ENCODE measurements around the gene LRRC47.

The LRRC47 gene

DNA sequence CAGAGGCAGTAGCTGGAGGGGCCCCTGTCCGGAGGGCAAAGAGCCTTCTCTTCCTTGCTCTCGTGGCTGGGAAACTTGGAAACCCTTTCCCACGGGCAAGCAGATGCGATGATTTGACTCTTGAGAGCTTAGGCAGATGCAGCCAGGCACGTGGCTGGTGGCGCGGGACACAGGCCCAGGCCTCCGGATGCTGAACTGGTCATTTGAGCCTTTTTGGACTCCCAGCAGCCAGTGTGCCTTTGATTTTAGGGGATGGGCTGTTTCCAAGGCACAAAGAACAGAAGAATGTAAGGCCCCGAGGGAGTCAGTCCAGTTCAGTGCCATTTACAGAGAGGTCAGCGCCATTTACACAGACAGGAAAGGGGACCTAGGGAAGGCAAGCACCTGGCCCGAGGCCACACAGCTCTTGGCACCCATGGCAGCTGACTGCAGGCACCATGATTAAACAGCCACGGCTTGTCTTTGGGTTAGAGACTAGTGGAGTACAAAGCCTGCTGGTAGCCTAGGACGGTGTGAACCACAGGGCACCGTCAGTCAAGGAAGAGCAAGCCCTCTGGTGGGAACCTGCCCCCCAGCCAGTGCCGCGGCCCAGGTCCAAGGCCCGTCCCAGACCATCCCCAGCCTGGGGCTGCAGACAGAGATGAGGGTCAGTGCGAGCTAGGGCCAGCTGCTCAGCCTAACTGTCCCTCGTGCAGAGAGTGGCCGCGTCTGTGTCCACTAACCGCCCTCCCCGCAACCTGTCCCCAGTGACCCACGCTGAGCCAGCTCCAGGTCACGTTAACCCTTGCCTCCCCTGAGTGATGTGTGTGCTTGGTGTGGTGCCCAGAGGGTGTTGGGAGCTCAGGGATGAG lies 64.5 kb downstream of the LRRC47 start:
- DNase-seq: no peak

DNA sequence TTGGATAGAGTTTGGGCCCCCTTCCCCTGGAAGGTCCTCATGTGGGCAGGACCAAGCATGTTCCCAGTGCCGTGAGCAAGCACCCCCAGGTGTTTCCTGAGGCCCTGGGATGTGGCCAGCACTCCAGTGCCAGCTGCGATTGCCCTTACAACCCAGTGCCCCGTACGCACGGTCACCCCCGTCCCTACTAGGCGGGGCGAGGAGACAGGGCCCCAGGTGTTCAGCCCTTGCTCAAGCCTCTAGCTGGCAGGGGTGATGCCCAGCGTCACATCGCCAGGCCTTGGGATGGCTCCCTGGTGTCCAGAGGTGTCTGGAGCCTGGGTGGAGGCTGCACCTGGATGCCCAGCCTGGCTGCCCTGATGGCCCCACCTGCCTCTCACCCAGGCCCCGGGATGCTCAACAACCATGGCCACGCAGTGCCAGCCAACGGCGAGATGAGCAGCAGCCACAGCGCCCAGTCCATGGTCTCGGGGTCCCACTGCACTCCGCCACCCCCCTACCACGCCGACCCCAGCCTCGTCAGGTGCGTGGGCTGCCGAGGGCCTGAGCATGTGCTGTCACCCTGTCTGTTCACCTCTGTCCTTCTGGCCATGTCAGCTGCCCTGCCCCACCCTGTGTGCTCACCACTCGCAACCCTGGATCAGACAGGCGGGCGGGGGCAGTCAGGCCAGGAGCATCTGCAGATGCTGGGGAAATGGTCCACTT lies 65.6 kb downstream of the LRRC47 start:
- no peak for DNase-seq

DNA sequence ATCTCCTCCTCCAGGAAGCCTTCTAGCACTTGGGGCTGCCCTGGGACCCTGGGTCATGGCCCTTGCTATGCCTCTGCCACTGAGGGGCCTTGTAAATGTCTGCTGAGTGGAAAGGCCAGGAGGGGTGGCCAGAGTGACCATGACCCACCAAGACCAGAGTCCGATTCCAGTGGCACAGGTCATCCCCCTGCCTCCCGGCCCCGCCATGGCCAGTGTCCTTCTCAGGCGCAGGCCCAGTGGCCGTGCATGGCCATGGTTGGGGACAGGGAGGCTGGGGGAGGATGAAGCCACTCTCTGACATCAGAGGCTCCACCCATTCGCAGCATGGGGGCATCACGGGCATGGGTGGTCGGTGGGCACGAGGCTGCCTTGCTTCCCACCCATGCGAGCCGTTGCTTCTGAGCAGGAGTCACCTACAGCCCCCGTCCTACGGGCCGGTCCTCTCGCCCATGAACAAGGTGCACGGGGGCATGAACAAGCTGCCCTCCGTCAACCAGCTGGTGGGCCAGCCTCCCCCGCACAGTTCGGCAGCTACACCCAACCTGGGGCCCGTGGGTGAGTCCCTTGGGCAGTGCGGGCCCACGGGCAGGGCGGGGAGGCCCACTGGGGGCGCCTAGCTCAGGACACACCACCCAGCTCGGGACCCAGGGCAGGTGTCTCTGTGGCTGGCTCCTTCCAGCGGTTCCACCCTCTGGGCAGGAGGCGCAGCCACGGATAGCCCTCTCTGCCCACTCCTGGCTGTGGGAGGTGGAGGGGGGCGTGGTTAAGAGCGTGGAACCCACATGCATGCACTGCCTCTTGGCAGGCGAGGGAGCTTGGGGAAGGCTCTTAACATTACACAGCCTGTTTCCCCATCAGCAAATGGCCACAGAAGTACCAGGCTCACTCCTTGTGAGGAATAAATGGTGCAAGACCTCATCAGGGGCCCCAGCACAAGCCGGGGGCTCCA lies 66.4 kb downstream of the LRRC47 start:
- no peak for DNase-seq
